Measurements from ENCODE around the gene XPO5. TPM values are rescaled to one million over a fixed set of nuclear protein-coding genes. Genes with fewer than 3 reads are reported as not detected.

The XPO5 gene
- total RNA-seq: 13.1 TPM
- long read RNA-seq, full-length matches to known transcripts: 4 of 8 reads
- long read RNA-seq, partial matches to known transcripts: 1 of 8 reads
- long read RNA-seq, other reads (novel, unspliced or antisense): 3 of 8 reads

DNA sequence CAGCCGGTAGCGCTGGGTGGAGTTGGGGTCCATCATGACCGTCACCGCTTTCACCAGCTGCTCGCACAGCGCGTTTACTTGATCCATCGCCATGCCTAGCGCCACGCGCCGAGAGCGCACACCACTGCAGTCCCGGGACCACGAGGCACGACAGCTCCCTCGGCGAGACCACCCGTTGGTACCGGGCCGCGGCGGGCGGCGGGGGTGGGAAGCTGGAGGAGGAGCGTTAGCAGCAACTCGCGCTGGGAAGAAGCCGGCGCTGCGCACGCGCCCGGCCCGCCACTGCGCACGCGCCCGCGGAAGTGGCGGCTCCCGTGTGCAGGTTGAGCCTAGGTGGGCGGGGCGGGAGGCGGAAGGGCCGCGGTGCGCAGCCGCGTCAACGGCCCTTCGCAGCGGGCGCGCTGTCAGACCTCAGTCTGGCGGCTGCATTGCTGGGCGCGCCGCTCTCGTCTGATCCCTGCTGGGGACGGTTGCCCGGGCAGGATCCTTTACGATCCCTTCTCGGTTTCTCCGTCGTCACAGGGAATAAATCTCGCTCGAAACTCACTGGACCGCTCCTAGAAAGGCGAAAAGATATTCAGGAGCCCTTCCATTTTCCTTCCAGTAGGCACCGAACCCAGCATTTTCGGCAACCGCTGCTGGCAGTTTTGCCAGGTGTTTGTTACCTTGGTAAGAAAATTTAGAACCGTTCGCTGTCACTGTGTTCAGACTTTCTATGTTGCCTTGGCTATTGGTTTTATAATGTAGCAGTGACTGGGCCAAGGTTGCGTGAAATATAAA is at the start of gene XPO5, which contains the start of gene POLH:
XPO5 (minus strand) TSS at position 267 of the 780 bp plus-strand sequence; CDS start at position 93, 174 bp downstream.
POLH (plus strand) TSS at position 414 of the 780 bp plus-strand sequence. CDS start 6,135 bp downstream, outside the sequence.
- DNase-seq: peak; percentile 97
- peak; percentile 99 for ATAC-seq
- intact Hi-C loops (cut with micrococcal nuclease): no loop called here

DNA sequence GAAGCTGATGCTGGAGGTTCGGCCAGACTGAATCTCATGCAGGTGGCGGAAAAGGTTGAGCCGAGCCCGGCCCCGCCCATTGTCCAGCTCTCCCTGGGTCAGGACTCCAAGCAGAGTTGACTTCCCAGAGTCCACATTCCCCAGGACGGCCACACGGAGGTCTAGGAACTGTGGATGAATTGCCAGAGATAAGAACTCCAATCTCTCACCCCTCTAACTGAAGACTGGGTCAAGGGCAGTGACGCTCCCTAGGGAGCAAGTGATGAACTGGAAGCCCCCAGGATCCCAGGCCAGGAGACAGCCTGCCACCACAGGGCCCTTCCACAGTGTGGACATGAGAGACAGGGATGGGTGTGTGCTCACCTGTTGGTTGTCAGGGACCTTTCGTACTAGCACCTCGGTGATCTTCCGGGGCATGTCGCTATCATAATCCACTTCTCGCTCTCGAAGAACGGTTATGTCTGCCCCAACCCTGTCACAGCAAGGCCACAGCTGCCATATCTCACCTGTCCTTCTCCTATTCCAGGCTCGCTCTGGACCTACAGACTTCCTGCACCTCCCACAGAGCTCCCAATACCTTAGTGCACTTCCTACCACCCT is 49.7 kb upstream of the XPO5 start:
- ATAC-seq (no peak), DNase-seq (no peak)
- intact Hi-C loops (cut with micrococcal nuclease): no loop called here

DNA sequence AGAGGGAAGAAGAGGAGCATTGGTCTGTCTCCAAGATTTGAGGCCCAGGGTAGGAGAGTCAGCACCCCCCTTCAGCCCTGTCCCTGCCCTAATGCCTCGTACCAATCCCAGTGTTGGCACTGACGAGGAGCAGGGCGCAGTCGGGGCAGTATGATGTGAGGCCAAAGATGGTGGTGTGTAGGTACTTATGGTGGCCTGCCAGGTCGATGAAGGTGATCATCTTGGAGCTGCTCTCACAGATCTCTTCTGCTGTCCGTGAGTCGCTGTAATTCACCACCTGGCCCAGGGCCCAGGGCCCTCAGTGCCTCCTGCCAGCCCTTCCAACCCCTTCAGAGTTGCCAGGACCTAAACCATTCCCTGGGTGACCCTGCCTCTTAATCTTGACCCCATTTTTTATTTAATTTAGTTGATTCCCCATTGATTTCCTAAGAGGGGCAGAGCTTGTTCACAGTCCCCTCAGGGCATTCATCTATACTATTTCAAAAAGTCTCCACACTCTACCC is 49.0 kb upstream of the XPO5 start:
- ATAC-seq: no peak
- intact Hi-C loops (cut with micrococcal nuclease): no loop called here
- DNase-seq: peak; percentile 18

DNA sequence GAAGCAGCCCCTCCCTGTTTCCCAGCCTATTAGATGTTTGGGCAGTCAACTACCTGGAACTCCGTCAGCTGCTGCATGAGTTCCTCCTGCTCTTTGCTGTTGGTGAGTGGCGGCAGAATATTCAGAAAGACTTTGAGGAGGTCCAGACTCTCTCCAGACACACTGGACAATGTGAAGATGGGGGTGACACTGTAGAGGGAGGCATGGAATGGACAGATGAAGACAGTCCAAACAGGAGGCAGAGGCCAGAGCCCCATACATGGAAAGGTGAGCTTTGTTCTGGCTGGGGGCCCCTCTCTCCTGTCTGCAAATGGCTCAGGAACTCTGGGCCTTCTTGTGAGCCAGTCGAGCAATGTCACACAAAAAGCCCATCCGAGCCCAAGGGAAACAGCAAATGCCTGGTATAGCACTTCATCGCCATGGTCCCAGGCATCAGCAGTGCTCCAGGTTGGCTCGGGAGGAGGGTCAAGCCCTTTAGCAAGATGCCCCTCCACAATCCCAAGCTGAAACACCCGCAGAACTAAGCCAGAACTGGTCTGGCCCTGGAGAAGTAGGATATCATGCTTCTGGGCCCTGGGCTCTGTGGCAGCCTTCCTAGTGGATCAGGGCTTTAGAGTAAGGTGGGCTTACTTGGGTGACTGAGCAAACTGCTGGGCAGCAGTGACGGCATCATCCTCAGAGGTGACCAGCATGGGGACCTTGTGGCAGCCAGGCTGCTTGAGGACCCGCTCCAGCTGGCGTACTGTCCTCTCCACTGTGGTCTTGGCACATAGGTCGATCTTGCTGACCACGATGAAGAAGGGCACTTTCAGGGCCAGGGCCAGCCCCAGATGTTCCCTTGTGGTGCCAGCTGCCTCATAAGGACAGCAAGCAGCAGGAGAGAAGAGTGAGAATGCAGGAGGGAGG is 48.3 kb upstream of the XPO5 start:
- intact Hi-C loops (cut with micrococcal nuclease): no loop called here
- DNase-seq: peak; percentile 21
- no peak for ATAC-seq

- intact Hi-C loops (cut with micrococcal nuclease): no loop called here
- DNase-seq: peak; percentile 15
- no peak for ATAC-seq
Measured at GRCh38 chr6:43622541-43622940, 46.7 kb upstream of the XPO5 start.

DNA sequence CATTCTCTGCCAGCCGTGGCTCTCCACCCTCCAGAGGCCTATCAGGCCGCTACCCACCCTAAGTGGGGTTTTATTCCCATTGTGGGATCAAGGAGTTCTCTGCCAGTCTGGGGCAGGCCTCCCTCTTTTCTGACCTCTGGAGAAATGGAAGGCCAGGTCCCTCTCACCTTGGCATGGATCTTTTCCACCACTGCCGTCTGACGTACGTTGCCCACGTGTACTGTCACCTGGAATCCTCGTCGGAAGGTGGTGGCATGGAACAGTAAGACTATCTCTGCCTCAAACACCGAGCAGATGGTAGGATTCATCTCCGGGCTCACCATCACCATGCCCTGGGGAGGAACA is 46.0 kb upstream of the XPO5 start:
- intact Hi-C loops (cut with micrococcal nuclease): no loop called here
- DNase-seq (no peak), ATAC-seq (no peak)

- ATAC-seq: peak; percentile 10
- intact Hi-C loops (cut with micrococcal nuclease): no loop called here
- DNase-seq: peak; percentile 29
Measured at GRCh38 chr6:43621078-43621835, 45.4 kb upstream of the XPO5 start.

- ATAC-seq (no peak), DNase-seq (no peak)
- intact Hi-C loops (cut with micrococcal nuclease): no loop called here
Measured at GRCh38 chr6:43616725-43617472, 41.1 kb upstream of the XPO5 start.

GRCh38 chr6:43614396-43614730 is 38.5 kb upstream of the XPO5 start:
- DNase-seq (no peak), ATAC-seq (no peak)
- intact Hi-C loops (cut with micrococcal nuclease): no loop called here

DNA sequence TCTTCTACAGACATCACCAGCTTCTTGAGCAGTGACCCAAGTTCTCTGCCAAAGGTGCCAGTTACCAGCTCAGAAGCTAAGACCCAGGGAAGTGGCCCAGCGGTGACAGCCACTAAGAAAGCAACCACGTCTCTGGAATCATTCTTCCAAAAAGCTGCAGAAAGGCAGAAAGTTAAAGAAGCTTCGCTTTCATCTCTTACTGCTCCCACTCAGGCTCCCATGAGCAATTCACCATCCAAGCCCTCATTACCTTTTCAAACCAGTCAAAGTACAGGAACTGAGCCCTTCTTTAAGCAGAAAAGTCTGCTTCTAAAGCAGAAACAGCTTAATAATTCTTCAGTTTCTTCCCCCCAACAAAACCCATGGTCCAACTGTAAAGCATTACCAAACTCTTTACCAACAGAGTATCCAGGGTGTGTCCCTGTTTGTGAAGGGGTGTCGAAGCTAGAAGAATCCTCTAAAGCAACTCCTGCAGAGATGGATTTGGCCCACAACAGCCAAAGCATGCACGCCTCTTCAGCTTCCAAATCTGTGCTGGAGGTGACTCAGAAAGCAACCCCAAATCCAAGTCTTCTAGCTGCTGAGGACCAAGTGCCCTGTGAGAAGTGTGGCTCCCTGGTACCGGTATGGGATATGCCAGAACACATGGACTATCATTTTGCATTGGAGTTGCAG is 38.0 kb upstream of the XPO5 start:
- DNase-seq (no peak), ATAC-seq (no peak)
- intact Hi-C loops (cut with micrococcal nuclease): no loop called here

DNA sequence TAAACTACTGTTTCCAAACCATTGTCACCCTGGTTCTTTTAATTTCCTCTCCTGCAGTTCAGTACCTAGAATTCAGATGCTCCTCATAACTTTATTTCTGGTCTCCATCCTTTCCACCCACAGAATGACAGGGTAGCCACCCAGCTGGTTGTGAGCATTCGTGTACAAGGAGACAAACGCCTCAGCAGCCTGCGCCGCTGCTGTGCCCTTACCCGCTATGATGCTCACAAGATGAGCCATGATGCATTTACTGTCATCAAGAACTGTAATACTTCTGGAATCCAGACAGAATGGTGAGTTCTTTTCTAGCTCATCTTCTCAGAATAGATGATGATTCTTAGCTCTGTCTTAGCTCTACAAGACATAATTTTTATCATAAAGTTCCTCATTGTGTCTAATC is 34.6 kb upstream of the XPO5 start:
- DNase-seq (no peak), ATAC-seq (no peak)
- intact Hi-C loops (cut with micrococcal nuclease): no loop called here

DNA sequence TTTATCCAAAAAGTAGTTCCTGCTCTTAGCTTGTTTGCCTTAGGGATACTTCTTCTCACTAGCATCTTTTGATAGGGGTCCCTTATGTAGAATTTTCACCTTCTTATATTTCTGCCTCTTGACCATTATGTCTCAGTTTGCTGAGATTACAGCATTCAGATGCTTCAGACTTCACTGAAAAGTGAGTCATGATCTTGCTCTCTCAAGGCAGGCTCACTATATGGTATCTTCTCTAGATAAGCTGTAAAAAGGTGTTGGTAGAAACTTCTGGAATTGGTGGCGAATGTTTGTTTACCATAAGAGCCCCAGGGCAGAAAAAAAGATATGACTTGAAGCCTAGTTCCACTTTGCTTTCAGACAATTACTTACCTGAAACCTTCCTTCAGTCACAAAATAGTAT is 33.6 kb upstream of the XPO5 start:
- intact Hi-C loops (cut with micrococcal nuclease): no loop called here

GRCh38 chr6:43608807-43609206 is 33.0 kb upstream of the XPO5 start:
- intact Hi-C loops (cut with micrococcal nuclease): no loop called here
- no peak for DNase-seq
- no peak for ATAC-seq

More for the DNA sequence above, 33.6 kb upstream of the XPO5 start:
- ATAC-seq: no peak
- DNase-seq: no peak

DNA sequence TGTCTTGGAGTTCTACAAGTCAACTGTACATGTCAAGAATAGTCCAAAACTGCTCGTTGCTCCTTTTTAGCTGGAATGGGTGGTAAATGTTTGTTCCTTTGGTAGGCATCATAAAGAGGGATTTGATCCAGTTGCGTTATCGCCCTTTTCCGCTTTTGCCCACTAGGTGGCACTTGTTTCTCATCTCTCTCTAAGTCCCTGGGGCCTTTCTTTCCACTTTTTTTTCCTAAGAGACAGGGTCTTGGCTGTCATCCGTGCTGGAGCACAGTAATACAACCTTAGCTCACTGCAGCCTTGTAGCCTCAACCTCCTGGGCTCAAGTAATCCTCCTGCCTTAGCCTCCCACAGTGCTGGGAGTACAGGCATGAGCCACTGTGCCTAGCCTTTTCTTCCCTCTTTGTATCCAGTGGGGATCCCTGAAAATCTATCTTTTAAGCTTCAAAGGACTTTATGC is 32.5 kb upstream of the XPO5 start:
- ATAC-seq (peak; percentile 61), DNase-seq (peak; percentile 54)
- intact Hi-C loops (cut with micrococcal nuclease): no loop called here

DNA sequence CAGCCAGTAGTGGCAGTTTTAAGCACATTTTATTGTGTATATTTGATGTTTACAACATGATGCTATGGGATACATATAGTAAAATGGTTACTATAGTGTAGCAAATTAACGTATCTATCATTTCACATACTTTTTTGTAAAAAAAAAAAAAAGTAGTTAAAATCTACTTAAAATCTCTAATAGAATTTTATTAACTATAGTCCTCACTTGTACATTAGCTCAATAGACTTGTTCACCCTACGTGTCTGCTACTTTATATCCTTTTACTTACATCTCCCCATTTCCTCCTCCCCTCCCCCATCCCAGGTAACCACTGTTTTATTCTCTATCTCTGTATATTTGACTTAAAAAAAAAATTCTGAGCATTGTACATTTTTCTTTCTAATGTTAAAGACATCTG is 30.2 kb upstream of the XPO5 start:
- ATAC-seq (no peak), DNase-seq (no peak)
- intact Hi-C loops (cut with micrococcal nuclease): no loop called here

DNA sequence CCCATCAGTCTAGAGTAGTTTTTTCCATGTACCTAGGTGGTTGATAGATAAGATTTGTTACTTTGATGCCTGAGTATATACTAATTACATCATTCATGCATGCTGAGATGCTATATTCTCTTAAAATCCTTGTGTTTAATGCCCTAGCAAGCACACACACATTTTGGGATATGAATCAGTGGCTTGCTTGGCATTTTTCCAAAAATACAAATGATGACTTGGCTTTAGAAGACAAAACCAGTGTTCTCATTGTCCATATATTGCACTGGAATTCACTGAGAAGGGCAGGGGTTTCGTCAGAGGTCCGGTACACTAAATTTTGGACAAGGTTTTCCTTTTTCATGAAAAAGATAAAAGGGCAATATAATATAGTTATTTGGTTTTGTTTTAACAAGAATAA is 28.3 kb upstream of the XPO5 start:
- DNase-seq: no peak
- ATAC-seq: no peak
- intact Hi-C loops (cut with micrococcal nuclease): no loop called here

- intact Hi-C loops (cut with micrococcal nuclease): no loop called here
- no peak for DNase-seq
- no peak for ATAC-seq
Measured at GRCh38 chr6:43600595-43600994, 24.8 kb upstream of the XPO5 start.

- ATAC-seq: no peak
- intact Hi-C loops (cut with micrococcal nuclease): no loop called here
Measured at GRCh38 chr6:43593938-43594337, 18.1 kb upstream of the XPO5 start.

More at GRCh38 chr6:43593938-43594337, 18.1 kb upstream of the XPO5 start:
- no peak for DNase-seq
